GM12878 (cell line): ENCODE measurements around the gene ABL2.

Experiments
- CBX3 ChIP-seq: fragments of 200-600 bp; sonication (generic); IDR thresholded peaks from 2 replicates; pipeline ENCODE4 v1.6.1; 2016; ENCODE audit warnings: low read depth, borderline replicate concordance
- CHD2 ChIP-seq: IDR thresholded peaks from 2 replicates; pipeline ENCODE4 v1.6.1; 2011; ENCODE audit warnings: low read depth, low read length, improper control_type of control experiment, borderline replicate concordance
- EP300 ChIP-seq, 2 experiments: fragments of 150-350 bp in 1 of 2; IDR thresholded peaks; 2 replicates each; pipeline ENCODE4 v1.6.1; 2011 to 2012; ENCODE audit warnings: low read depth in 2 of 2, low read length in 2 of 2, borderline replicate concordance in 1 of 2, improper control_type of control experiment in 1 of 2, inconsistent platforms in 1 of 2; ENCODE audit not compliant: control insufficient read depth in 1 of 2
- EZH2 ChIP-seq: IDR thresholded peaks from 2 replicates; pipeline ENCODE4 v1.6.1; 2012; ENCODE audit warnings: low read depth, mild to moderate bottlenecking, control low read depth, inconsistent platforms, low read length, borderline replicate concordance; ENCODE audit not compliant: control insufficient read depth
- HCFC1 ChIP-seq: fragments of 150-350 bp; IDR thresholded peaks from 2 replicates; pipeline ENCODE4 v1.6.1; 2014; ENCODE audit warnings: low read length
- MYB ChIP-seq: fragments of 150-350 bp; IDR thresholded peaks from 2 replicates; pipeline ENCODE4 v1.6.1; 2014; ENCODE audit warnings: mild to moderate bottlenecking, low read depth, low read length, borderline replicate concordance
- POLR2A ChIP-seq: IDR thresholded peaks from 2 replicates; pipeline ENCODE4 v1.6.1; 2011; ENCODE audit warnings: low read depth, mild to moderate bottlenecking, low read length
- TF ChIP-seq, protein P1 (sequence below): IDR thresholded peaks from 2 replicates; pipeline ENCODE4 v1.6.1; 2012; ENCODE audit warnings: low read depth, low read length, improper control_type of control experiment
- TF ChIP-seq, protein P2 (sequence below), 3 experiments: IDR thresholded peaks in 2 of 3; conservative IDR thresholded peaks in 1 of 3; 2 replicates each; pipeline ENCODE4 v1.5.1; 2011; ENCODE audit warnings: low read depth in 3 of 3, low read length in 3 of 3, mild to moderate bottlenecking in 3 of 3, control low read depth in 2 of 3, moderate library complexity in 2 of 3, inconsistent platforms in 1 of 3, mixed read lengths in 1 of 3; ENCODE audit not compliant: control insufficient read depth in 2 of 3, insufficient read depth in 1 of 3; ENCODE audit errors: extremely low read depth in 1 of 3

- TF ChIP-seq EZH2 (no peak), CBX3 (no peak), CHD2 (no peak), POLR2A (no peak), HCFC1 (no peak), EP300 (IDR thresholded peaks at IDR 0.05; ENCODE audit: borderline replicate concordance in 1 of 2, control insufficient read depth in 1 of 2, low read depth in 2 of 2, low read length in 2 of 2) (no peak), MYB (no peak)
- TF ChIP-seq, protein P1, sequence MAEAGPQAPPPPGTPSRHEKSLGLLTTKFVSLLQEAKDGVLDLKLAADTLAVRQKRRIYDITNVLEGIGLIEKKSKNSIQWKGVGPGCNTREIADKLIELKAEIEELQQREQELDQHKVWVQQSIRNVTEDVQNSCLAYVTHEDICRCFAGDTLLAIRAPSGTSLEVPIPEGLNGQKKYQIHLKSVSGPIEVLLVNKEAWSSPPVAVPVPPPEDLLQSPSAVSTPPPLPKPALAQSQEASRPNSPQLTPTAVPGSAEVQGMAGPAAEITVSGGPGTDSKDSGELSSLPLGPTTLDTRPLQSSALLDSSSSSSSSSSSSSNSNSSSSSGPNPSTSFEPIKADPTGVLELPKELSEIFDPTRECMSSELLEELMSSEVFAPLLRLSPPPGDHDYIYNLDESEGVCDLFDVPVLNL = no peak
- TF ChIP-seq, protein P2, sequence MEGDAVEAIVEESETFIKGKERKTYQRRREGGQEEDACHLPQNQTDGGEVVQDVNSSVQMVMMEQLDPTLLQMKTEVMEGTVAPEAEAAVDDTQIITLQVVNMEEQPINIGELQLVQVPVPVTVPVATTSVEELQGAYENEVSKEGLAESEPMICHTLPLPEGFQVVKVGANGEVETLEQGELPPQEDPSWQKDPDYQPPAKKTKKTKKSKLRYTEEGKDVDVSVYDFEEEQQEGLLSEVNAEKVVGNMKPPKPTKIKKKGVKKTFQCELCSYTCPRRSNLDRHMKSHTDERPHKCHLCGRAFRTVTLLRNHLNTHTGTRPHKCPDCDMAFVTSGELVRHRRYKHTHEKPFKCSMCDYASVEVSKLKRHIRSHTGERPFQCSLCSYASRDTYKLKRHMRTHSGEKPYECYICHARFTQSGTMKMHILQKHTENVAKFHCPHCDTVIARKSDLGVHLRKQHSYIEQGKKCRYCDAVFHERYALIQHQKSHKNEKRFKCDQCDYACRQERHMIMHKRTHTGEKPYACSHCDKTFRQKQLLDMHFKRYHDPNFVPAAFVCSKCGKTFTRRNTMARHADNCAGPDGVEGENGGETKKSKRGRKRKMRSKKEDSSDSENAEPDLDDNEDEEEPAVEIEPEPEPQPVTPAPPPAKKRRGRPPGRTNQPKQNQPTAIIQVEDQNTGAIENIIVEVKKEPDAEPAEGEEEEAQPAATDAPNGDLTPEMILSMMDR (IDR thresholded peaks at IDR 0.05 in 2 of 3, conservative IDR thresholded peaks at IDR 0.05 in 1 of 3; ENCODE audit: control insufficient read depth in 2 of 3, extremely low read depth in 1 of 3, insufficient read depth in 1 of 3, low read depth in 3 of 3, low read length in 3 of 3) = no peak
These were observed 176.0 kb downstream of the ABL2 start for GRCh38 chr1:179053486-179053885.
